Fibroblast of skin of right quadriceps (primary cell): ENCODE results near the gene ATF7IP2.
A peak's percentile ranks its signal among the peaks of the same experiment; 100 is the strongest.

ENCODE experiments used
- DNase-seq: peaks from one replicate; pipeline ENCODE4 v3.0.0-alpha.2; 2013

The ATF7IP2 gene

DNA sequence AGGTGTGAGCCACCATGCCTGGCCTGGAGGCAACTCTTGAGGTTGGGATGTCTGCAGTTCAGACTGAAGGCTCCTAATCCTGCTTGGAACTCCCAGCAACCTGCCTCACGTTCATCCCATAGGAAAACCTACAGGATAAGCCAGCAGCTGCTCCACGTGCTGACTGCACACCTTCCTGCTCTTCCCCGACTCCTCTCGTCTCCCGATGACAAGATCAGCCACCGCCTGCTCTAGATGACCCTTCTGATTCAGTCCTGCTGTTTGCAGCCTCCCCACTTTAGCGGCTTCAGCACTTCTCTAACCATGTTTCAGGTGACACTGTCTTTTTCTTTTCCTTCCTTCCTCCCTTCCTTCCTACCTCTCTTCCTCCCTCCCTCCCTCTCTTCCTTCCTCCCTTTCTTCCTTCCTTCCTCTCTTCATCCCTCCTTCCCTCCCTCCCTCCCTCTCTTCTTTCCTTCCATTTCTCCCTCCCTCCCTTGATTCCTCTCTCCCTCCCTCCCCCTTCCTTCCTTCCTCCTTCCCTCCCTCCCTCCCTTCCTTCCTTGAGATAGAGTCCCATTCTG, 132.7 kb downstream of the ATF7IP2 start:
- no peak for DNase-seq

DNA sequence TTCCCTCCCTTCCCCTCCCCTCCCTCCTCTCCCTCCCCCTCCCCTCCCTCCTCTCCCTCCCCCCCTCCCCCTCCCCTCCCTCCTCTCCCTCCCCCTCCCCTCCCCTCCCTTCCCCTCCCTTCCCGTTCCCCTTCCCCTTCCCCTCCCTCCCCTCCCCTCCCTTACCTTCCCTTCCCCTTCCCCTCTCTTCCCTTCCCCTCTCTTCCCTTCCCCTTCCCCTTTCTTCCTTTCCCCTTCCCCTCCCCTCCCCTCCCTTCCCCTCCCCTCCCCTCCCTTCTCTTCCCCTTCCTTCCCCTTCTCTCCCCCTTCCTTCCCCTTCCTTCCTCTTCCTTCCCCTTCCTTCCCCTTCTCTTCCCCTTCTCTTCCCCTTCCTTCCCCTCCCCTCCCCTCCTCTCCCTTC, 133.4 kb downstream of the ATF7IP2 start:
- no peak for DNase-seq

DNA sequence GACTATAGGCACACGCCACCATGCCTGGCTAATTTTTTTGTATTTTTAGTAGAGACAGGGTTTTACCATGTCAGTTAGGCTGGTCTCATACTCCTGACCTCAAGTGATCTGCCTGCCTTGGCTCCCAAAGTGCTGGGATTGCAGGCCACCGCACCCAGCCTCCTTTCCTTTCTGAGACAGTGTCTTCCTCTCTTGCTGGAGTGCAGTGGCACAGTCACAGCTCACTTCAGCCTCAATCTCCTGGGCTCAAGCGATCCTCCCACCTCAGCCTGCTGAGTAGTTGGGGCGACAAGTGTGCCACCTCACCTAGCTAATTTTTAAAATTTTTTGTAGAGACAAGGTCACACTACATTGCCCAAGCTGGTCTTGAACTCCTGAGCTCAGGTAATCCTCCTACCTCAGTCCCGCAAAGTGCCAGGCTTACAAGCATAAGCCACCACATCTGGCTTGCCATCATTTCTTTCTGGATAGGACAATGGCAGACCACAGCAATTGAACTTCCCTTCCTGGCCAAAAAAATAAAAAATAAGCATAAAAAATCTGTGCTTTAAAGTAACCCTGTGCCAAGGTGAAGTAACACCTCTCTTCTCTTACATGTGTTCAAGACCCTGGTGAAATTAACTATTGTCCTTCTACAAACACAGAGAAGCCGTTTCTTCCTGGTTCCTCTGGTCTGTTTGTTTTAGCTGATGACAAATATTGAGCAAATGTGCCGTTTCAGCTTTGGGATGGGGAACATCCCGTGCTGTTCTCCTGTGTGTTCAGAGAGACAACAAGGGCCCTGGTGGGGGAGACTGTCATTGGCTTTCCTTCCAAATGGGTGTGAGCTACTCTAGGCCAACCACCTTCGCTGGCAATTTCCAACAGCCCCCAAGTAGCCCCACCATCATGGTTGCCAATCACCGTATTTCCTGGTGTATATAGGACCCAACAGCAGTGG, 134.3 kb downstream of the ATF7IP2 start:
- no peak for DNase-seq

DNA sequence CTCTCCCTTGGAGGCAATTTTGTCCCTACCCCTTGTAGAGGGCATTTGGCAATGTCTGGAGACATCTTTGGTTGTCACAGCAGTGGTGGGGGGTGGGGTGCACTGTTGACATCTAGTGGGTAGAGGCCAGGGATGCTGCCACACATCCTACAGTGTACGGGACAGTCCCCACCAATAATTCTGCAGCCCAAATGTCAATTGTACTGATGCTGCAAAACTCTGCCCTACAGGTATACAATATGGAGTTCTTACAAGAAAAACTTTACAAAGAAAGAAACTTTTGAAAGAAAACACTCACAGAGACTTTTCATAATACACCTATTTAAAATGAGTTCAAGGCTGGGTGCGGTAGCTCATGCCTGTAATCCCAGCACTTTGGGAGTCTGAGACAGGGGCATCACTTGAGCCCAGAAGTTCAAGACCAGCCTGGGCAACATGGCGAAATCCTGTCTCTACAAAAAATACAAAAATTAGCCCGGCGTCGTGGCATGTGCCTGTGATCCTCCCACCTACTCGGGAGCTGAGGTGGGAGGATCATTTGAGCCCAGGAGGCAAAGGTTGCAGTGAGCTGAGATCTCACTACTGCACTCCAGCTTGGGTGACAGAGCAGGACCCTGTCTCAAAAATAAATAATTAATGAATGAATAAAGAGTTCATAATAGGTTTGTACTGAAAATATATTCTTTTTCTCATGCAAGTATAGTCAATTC, 135.2 kb downstream of the ATF7IP2 start:
- DNase-seq, result no peak

DNA sequence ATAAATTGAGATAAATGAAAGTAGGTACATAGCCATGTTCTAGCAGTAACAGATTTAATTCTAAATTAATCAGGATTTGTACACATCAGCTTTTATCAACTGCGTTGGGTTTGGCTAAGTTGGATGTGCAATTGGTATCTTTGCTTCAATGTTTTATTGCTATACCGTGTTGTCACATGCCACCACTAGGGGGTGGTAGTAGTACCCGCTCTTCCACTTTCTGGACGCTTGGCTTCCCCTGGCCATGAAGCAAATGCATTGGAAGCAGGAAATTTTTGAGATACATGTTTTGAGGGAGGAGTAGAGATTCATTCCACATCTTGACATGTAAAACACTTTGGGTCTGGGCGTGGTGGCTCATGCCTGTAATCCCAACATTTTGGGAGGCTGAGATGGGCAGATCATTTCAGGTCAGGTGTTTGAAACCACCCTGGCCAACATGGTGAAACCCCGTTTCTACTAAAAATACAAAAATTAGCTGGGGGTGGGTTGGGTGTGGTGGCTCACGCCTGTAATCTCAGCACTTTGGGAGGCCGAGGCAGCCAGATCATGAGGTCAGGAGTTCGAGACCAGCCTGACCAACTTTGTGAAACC, 135.9 kb downstream of the ATF7IP2 start:
- peak; percentile 61 for DNase-seq

DNA sequence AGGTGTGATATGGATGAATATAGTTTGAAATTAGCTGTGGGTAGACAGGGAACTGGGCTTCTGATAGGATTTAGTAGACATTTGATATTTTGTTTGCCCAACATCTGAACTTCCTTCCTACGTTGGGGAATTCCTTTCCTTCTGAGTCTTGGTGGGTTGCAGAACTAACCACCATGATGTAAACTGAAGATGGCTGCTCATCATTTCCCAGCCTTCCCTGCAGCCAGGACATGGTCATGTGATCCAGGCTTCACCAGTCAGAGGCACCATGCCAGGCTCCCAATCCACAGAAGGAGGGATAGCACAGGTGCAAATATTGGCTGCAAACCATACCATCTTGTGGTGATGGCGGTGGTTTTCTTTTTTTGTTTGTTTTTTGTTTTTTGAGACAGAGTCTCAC, 137.1 kb downstream of the ATF7IP2 start:
- no peak for DNase-seq

DNA sequence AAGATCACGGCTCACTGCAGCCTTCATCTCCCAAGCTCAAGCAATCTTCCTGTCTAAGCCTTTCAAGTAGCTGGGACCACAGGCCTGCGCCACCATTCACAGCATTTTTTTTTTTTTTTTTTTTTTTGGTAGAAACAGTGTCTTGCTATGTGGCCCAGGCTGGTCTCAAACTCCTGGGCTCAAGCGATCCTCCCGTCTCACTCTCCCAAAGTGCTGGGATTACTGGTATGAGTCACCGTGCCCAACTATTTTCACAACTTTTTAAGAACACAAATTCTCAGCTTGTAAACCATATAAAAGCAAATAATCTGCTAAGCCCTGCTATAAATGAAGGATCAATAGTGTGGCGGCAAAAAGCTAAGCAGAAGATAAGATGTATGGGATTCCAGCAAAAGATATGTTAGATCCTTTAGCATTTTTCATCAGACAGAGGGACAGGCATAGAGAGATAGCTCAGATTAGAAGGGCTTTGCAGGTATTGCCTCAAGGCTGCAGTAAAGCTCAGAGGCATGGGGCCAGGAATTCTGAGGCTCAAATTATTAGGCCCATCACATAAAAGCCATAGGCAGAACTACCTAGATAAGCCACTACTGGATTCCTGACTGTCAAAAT, 139.5 kb downstream of the ATF7IP2 start:
- no peak for DNase-seq

DNA sequence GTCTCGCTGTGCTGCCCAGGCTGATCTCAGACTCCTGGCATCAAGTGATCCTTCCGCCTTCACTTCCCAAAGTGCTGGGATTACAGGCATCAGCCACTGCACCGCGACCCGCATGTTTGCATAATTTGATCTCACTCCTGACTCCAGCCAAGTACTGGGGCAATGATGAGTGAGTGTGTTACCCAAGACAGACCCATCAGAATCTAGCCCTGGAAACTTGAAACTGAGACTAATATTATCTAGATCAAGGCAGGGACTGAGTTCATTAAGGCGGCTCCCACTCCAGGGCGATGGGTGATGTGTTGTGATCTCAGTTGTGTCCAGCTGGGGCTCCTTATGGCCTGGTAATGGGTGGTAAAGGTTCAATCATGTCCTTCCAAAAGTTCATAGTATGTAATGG, 141.1 kb downstream of the ATF7IP2 start:
- no peak for DNase-seq

DNA sequence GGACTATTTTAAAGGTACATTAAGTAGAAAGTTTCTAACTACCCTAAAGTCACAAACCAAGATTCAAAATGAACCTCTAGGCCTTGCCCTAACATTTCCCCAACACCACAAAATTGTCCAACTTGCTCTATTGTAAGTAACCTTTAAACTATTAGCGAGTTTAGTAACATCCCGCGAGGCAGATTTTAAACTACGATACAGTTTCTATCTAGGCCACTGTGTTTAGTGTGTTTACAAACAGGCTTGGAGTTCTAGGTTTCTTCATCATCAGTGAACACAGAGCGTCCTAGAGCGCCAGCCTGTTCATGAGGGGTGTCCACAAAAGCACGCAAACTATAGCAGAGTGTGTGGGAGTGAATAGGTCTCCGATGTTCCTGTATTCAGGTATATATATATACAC, 142.8 kb downstream of the ATF7IP2 start:
- no peak for DNase-seq

DNA sequence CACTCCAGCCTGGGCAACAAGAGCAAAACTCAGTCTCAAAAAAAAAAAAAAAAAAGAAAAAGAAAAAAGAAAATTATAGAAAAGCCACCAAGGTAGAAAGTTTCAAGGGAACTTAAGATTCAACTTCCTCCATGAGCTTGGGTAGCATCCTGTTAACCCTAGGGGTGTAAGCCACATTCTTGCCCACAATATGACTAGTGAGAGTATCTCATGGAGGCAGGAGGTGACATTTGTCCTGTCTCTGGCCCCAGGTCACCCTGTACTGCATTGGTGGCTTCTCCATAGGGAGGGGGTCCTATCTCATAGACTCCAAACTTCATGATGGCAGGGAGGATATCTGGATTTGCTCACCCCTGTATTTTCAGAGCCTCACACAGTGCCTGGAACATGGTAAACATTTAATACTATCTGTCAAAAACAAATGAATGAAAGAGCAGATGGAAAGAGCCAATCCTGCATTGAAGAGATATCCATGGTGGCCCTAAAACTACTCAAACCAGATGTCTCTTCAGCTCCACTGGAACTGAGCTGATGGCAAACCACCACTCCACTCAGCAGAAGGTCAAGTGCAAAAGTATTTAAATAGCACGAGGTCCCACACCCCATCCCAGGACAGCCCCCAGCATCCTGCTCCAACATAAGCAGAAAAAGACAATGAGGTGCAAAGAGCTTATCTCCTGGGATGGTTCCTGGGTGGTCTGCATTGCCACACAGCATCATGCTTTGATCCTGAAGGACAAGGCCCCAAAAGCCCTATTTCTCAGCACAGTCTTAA, 144.2 kb downstream of the ATF7IP2 start:
- no peak for DNase-seq

DNA sequence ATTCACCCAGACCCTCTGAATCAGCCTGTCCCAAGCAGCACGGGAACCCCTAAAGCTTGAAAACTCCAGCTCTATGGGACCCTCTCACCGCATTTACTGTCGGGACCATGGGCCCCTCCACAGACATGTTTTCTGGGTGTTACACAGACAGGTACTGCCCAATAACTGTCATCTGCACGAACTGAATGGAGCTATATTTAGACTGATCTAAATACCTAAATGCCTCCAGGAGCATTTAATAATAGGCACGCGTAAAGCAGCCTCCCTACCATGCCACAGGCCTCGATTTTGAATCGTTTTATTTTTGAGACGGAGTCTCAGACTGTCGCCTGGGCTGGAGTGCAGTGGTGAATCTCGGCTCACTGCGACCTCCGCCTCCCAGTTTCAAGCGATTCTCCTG, 144.8 kb downstream of the ATF7IP2 start:
- DNase-seq, result no peak

DNA sequence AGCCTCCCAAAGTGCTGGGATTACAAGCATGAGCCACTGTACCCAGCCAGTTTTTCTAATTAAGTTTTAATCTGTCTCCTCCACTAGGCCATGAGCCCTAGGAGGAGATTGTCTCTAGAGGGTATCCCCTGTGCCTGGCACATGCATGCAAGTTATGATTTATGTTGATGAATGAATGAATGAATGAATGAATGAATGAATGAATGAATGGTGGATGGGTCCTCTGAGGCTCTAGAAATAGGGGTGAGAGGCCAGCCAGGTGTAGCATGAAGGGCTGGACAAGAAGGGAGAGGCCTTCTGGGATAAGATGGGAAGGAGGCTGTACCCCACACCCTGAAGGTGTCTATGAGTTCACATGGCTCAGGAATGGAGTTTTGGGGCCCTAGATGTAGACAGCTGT, 145.7 kb downstream of the ATF7IP2 start:
- no peak for DNase-seq
